ENCODE results near the gene GP1BA. TPM values are rescaled to one million over a fixed set of nuclear protein-coding genes. Genes with fewer than 3 reads are reported as not detected.
A peak's percentile ranks its signal among the peaks of the same experiment; 100 is the strongest.
"Not testable (repeated sequence)": the region's sequence is repeated elsewhere in the genome, so short reads cannot be mapped to it uniquely, and the experiment has no call there.

Gene GP1BA
- total and polyA plus RNA-seq, 9 donors: 0.04 to 1.3 (median 0.81) TPM

- Histone ChIP-seq H3K9me3 (replicated peaks; ENCODE audit: control insufficient read depth, low read depth, low read length) (no peaks in the 10 kb centered on the region), H3K36me3 (ENCODE audit: control insufficient read depth, insufficient read depth, low read length) (peaks cover 8% of the 10 kb centered on the region), H3K4me3 (ENCODE audit: low read length) (no peak overlapping the region), H3K4me1 (ENCODE audit: control insufficient read depth, insufficient read depth, low read length) (peaks cover 51% of the 10 kb centered on the region), H3K27ac (ENCODE audit: low read length) (peak overlapping the region; percentile 75), H3K27me3 (ENCODE audit: control insufficient read depth, insufficient read depth, low read length) (peaks cover 38% of the 10 kb centered on the region)
- DNase-seq: peak; percentile 76
- 35% methylated on average over 45 of the region's 48 CpGs for WGBS (ENCODE audit: insufficient coverage)
These were observed 30.3 kb upstream of the GP1BA start for GRCh38 chr17:4901648-4902344.

DNA sequence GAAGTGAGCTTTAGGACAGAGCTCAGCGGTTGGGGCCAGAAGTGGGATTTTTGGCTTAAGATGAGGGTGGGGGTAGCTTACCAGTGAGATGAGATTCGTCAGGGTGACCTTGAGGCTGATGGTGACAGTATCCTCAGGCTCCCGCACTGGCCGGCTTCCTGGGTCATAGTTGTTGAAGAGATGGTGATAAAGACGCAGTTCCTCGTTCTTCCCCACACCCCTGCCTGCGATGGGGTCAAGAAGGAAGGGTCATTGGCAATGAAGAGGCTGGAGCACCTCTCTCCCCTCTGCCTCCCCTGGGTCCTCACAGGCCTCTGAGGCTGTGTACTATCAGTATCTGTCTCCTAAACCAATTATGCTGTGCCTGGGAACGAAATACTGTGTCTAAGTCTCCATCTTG lies 29.5 kb upstream of the GP1BA start:
- peaks cover 51% of the 10 kb centered on the region for H3K4me1 ChIP-seq (ENCODE audit: control insufficient read depth, insufficient read depth, low read length)
- peak overlapping the region; percentile 75 for H3K27ac ChIP-seq (ENCODE audit: low read length)
- no peak overlapping the region for H3K4me3 ChIP-seq (ENCODE audit: low read length)
- peaks cover 38% of the 10 kb centered on the region for H3K27me3 ChIP-seq (ENCODE audit: control insufficient read depth, insufficient read depth, low read length)
- DNase-seq: no peak
- H3K36me3 ChIP-seq (ENCODE audit: control insufficient read depth, insufficient read depth, low read length): peaks cover under 1% of the 10 kb centered on the region
- H3K9me3 ChIP-seq (replicated peaks; ENCODE audit: control insufficient read depth, low read depth, low read length): no peaks in the 10 kb centered on the region
- WGBS (ENCODE audit: insufficient coverage): 40% methylated on average over 3 of the region's 8 CpGs

GRCh38 chr17:4903051-4903818 lies 28.8 kb upstream of the GP1BA start, which contains the start of gene CHRNE:
Gene CHRNE (minus strand): TSS chr17:4903098. CDS start chr17:4903063, 35 bp downstream.
- 11% methylated on average over 7 of the region's 10 CpGs for WGBS (ENCODE audit: insufficient coverage)
- Histone ChIP-seq H3K27ac (ENCODE audit: low read length) (peak within 1 kb of the TSS; percentile 75), H3K9me3 (replicated peaks; ENCODE audit: control insufficient read depth, low read depth, low read length) (no peaks in the 10 kb centered on the region), H3K4me1 (ENCODE audit: control insufficient read depth, insufficient read depth, low read length) (peaks cover 55% of the 10 kb centered on the region), H3K27me3 (ENCODE audit: control insufficient read depth, insufficient read depth, low read length) (peaks cover 37% of the 10 kb centered on the region), H3K36me3 (ENCODE audit: control insufficient read depth, insufficient read depth, low read length) (no peaks in the 10 kb centered on the region), H3K4me3 (ENCODE audit: low read length) (no peak within 1 kb of the TSS)
- DNase-seq: peak; percentile 90

- H3K4me3 ChIP-seq (ENCODE audit: low read length); DNase-seq; H3K27ac ChIP-seq (ENCODE audit: low read length); H3K9me3 ChIP-seq (replicated peaks; ENCODE audit: control insufficient read depth, low read depth, low read length); H3K27me3 ChIP-seq (ENCODE audit: control insufficient read depth, insufficient read depth, low read length); H3K36me3 ChIP-seq (ENCODE audit: control insufficient read depth, insufficient read depth, low read length): not testable (repeated sequence)
- peaks cover 38% of the 10 kb centered on the region for H3K4me1 ChIP-seq (ENCODE audit: control insufficient read depth, insufficient read depth, low read length)
These were observed 25.4 kb upstream of the GP1BA start for GRCh38 chr17:4906642-4907041.

- Histone ChIP-seq H3K27ac (ENCODE audit: low read length) (peak overlapping the region; percentile 87), H3K4me1 (ENCODE audit: control insufficient read depth, insufficient read depth, low read length) (peaks cover 23% of the 10 kb centered on the region), H3K4me3 (ENCODE audit: low read length) (no peak overlapping the region), H3K27me3 (ENCODE audit: control insufficient read depth, insufficient read depth, low read length) (no peaks in the 10 kb centered on the region), H3K9me3 (replicated peaks; ENCODE audit: control insufficient read depth, low read depth, low read length) (no peaks in the 10 kb centered on the region), H3K36me3 (ENCODE audit: control insufficient read depth, insufficient read depth, low read length) (no peaks in the 10 kb centered on the region)
- WGBS (ENCODE audit: insufficient coverage): 17% methylated on average over 10 of the region's 10 CpGs
- DNase-seq: peak; percentile 56
These were observed 23.8 kb upstream of the GP1BA start for GRCh38 chr17:4908301-4908700.

DNA sequence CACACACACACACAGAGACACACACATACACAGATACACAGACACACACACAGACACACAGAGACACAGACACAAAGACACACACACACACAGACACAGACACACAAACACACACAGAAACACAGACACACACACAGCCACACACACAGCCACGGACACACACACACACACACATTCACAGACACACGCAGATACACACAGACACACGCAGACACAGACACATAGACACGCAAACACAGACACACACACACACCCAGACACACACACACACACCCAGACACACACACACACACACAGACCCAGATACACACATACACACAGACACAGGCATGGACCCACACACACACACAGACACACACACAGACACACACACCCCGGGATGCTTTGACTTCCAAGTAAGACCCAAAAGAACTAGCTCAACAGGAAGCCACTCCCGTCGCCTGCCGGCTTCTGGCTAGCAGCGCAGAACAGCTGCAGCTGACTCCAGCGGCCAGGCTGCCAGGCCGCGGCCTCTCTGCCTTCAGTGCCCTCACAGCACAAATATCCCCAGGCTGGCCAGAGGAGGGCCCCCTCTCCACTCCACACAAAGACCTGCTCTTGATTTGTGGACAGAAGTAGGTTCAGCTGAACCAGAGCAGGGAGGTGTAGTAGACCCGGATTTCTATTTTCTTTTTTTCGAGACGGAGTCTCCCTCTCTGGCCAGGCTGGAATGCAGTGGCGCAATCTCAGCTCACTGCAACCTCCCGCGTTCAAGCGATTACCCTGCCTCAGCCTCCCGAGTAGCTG lies 23.2 kb upstream of the GP1BA start:
- H3K4me1 ChIP-seq (ENCODE audit: control insufficient read depth, insufficient read depth, low read length): peaks cover 18% of the 10 kb centered on the region
- DNase-seq: peak; percentile 97
- WGBS (ENCODE audit: insufficient coverage): 54% methylated on average over 8 of the region's 20 CpGs
- H3K9me3 ChIP-seq (replicated peaks; ENCODE audit: control insufficient read depth, low read depth, low read length): no peaks in the 10 kb centered on the region
- no peaks in the 10 kb centered on the region for H3K36me3 ChIP-seq (ENCODE audit: control insufficient read depth, insufficient read depth, low read length)
- peak overlapping the region; percentile 87 for H3K27ac ChIP-seq (ENCODE audit: low read length)
- no peaks in the 10 kb centered on the region for H3K27me3 ChIP-seq (ENCODE audit: control insufficient read depth, insufficient read depth, low read length)
- H3K4me3 ChIP-seq (ENCODE audit: low read length): no peak overlapping the region

DNA sequence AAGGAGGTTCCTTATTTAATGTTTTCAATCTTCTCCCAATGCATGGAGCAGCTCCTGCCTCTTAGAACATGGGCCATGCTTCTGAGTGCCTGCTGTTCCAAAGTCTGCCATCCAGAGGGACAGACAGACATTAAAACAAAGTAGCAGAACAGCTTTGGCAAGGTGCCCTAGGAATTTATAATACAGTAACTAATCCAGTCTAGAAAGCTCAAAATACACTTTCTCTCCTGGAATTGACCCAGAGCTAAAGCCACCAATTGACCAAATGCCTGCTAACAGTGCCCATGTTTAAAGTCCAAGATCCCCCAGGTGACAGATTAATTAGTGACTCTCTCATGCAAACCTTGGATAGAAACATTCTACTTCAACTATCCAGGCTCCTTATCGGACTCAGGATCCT lies 18.1 kb upstream of the GP1BA start:
- Histone ChIP-seq H3K4me3 (ENCODE audit: low read length) (no peak overlapping the region), H3K9me3 (replicated peaks; ENCODE audit: control insufficient read depth, low read depth, low read length) (no peaks in the 10 kb centered on the region), H3K27ac (ENCODE audit: low read length) (no peak overlapping the region), H3K36me3 (ENCODE audit: control insufficient read depth, insufficient read depth, low read length) (no peaks in the 10 kb centered on the region), H3K4me1 (ENCODE audit: control insufficient read depth, insufficient read depth, low read length) (peaks cover 7% of the 10 kb centered on the region), H3K27me3 (ENCODE audit: control insufficient read depth, insufficient read depth, low read length) (no peaks in the 10 kb centered on the region)
- DNase-seq: peak; percentile 16
- no CpG with 5 or more reads among the region's 1 CpG for WGBS (ENCODE audit: insufficient coverage)

DNA sequence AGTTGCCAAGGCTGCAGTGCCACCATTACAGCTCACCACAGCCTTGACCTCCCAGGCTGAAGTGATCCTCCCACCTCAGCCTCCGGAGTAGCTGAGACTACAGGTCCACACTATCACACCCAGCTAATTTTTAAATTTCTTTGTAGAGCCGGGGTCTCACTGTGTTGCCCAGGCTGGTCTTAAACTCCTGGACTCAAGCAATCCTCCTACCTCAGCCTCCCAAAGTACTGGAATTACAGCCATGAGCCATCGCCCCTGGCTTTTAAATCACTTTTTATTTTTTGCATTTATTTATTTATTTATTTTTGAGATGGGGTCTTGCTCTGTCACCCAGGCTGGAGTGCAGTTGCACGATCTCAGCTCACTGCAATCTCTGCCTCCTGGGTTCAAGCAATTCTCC lies 17.5 kb upstream of the GP1BA start:
- DNase-seq; H3K36me3 ChIP-seq (ENCODE audit: control insufficient read depth, insufficient read depth, low read length); H3K27me3 ChIP-seq (ENCODE audit: control insufficient read depth, insufficient read depth, low read length); H3K4me3 ChIP-seq (ENCODE audit: low read length); H3K27ac ChIP-seq (ENCODE audit: low read length); H3K4me1 ChIP-seq (ENCODE audit: control insufficient read depth, insufficient read depth, low read length); H3K9me3 ChIP-seq (replicated peaks; ENCODE audit: control insufficient read depth, low read depth, low read length): not testable (repeated sequence)
- 100% methylated on average over 2 of the region's 4 CpGs for WGBS (ENCODE audit: insufficient coverage)

DNA sequence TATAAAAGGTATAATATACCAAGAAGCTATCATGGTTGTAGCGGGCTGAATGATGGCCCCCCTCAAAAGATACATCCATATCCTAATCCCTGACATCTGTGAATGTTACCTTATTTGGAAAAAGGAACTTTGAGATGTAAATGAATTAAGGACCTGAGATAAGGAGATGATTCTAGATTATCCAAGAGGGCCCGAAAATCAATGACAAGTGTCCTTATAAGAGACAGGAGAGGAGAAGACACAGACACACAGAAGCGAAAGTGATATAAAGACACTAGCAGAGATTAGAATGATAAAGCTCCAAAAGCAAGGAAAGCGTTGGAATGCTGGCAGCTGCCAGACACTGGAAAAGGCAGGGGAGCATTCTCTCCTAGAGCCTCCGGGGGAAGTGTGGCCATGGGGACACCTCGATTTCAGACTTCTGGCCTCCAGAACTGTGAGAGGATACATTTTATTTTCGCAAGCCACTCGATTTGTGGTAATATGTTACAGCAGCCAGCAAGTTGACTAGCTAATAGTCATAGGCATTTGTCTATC lies 12.5 kb upstream of the GP1BA start:
- no peak for DNase-seq
- H3K9me3 ChIP-seq (replicated peaks; ENCODE audit: control insufficient read depth, low read depth, low read length): no peaks in the 10 kb centered on the region
- 66% methylated on average over 5 of the region's 8 CpGs for WGBS (ENCODE audit: insufficient coverage)
- no peaks in the 10 kb centered on the region for H3K36me3 ChIP-seq (ENCODE audit: control insufficient read depth, insufficient read depth, low read length)
- no peaks in the 10 kb centered on the region for H3K27me3 ChIP-seq (ENCODE audit: control insufficient read depth, insufficient read depth, low read length)
- H3K27ac ChIP-seq (ENCODE audit: low read length): no peak overlapping the region
- H3K4me3 ChIP-seq (ENCODE audit: low read length): no peak overlapping the region
- no peaks in the 10 kb centered on the region for H3K4me1 ChIP-seq (ENCODE audit: control insufficient read depth, insufficient read depth, low read length)

Data from muscle of leg (tissue), 11 donors.